Aorta (tissue), 5 donors: ENCODE measurements around the gene PPP2R5C. TPM values are rescaled to one million over a fixed set of nuclear protein-coding genes. Genes with fewer than 3 reads are reported as not detected.

Experiments
- ATAC-seq: fragments of 200-7000 bp; cut with Tn5 transposase; one replicate; pipeline ENCODE4 v1.9.1; 2022; ENCODE audit warnings: moderate library complexity; ENCODE audit not compliant: low FRiP score
- DNase-seq, 2 donors: peaks; one replicate each; pipeline ENCODE4 v3.0.0-alpha.2; 2020
- H3K27ac ChIP-seq, 2 donors: one replicate each; pipeline ENCODE4 v1.5.1; 2013; ENCODE audit warnings: low read length in 2 of 2, mild to moderate bottlenecking in 2 of 2, moderate library complexity in 2 of 2, control low read depth in 1 of 2, inconsistent platforms in 1 of 2, low read depth in 1 of 2
- H3K27me3 ChIP-seq, 2 donors: one replicate each; pipeline ENCODE4 v1.6.1; 2013; ENCODE audit warnings: control low read depth in 1 of 2, low read length in 1 of 2, mild to moderate bottlenecking in 1 of 2, moderate library complexity in 1 of 2; ENCODE audit not compliant: insufficient read depth in 2 of 2, control insufficient read depth in 1 of 2
- H3K36me3 ChIP-seq, 2 donors: one replicate each; pipeline ENCODE4 v1.6.1; 2013; ENCODE audit warnings: control low read depth in 1 of 2, low read length in 1 of 2, mild to moderate bottlenecking in 1 of 2; ENCODE audit not compliant: insufficient read depth in 2 of 2, control insufficient read depth in 1 of 2
- H3K4me1 ChIP-seq, 2 donors: one replicate each; pipeline ENCODE4 v1.6.1; 2013; ENCODE audit warnings: low read length in 2 of 2, control low read depth in 1 of 2, mild to moderate bottlenecking in 1 of 2, moderate library complexity in 1 of 2; ENCODE audit not compliant: insufficient read depth in 2 of 2, control insufficient read depth in 1 of 2
- H3K4me3 ChIP-seq, 2 donors: one replicate each; pipeline ENCODE4 v1.5.1; 2013; ENCODE audit warnings: low read length in 2 of 2, control low read depth in 1 of 2, mild to moderate bottlenecking in 1 of 2
- H3K9me3 ChIP-seq: one replicate; pipeline ENCODE4 v1.6.1; 2013; ENCODE audit warnings: mild to moderate bottlenecking, low read length; ENCODE audit not compliant: control insufficient read depth
- WGBS, 2 donors: extraction: QIAGEN DNeasy Blood & Tissue Kit; methylation state at CpG; one replicate each; pipeline ENCODE4 v1.1.7; 2013; 5-methylcytosine and 5-hydroxymethylcytosine counted together
- intact Hi-C, 2 donors: fragments of 100-400 bp; cut with DNase I; formaldehyde crosslinking; loops; one replicate each; pipeline versions ENCODE4 v1.14.2 to v1.15.0; 2022
- polyA plus RNA-seq, 2 donors: library from polyadenylated mRNA; stranded (reverse); fragments of 200-250 nt; gene quantifications; one replicate each; pipeline ENCODE4 v1.2.3, GENCODE V29; 2013
- total RNA-seq, 2 donors: library from RNA; stranded (reverse); fragmentation: NEBNext Ultra II Directional; extraction: Animal tissue kit (Norgen Biotek cat#: 25700); gene quantifications; one replicate each; pipeline ENCODE4 v1.2.1, GENCODE V29; 2021
- donor health status: healthy with polysubstance abuse.
- donor health status: Bipolar disorder and iron deficiency.
- donor health status: DM: no; HTN: no; CAD: no.
- donor health status: DM: no; HTN: no; CAD: no.
- donor health status: DM: yes; HTN: yes; CAD: no.

The PPP2R5C gene
- total and polyA plus RNA-seq, 4 donors, result 64.0 to 155 (median 115) TPM

DNA sequence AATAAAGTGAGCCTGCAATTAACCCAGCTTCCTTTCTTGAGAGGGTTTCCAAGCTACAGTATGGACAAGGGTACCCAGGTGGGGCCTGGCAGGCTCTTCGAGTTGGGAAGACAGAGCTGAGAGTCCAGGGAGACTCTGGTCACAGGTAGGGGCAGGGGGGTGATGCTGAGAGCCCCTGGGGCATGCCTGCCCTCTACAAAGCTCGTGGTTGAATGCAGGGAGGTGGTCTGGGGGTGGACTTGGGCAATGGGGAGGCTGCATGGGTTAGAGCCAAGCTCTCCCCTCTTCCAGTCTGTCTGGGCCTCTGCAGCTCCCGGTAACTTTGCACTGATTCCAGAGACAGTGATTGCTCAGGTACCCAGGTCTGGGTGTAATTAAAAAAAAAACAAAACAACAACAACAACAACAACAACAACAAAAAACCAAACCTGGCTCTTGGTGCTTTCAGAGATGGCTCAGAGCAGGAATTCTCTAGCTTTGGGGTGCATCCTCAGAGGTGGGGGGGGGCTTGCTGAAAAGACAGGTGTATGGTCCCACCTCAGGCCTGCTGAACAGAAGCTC is 30.8 kb upstream of the PPP2R5C start:
- Histone ChIP-seq H3K4me3 (no peak overlapping the region), H3K27ac (no peak overlapping the region)
- DNase-seq, result no peak

DNA sequence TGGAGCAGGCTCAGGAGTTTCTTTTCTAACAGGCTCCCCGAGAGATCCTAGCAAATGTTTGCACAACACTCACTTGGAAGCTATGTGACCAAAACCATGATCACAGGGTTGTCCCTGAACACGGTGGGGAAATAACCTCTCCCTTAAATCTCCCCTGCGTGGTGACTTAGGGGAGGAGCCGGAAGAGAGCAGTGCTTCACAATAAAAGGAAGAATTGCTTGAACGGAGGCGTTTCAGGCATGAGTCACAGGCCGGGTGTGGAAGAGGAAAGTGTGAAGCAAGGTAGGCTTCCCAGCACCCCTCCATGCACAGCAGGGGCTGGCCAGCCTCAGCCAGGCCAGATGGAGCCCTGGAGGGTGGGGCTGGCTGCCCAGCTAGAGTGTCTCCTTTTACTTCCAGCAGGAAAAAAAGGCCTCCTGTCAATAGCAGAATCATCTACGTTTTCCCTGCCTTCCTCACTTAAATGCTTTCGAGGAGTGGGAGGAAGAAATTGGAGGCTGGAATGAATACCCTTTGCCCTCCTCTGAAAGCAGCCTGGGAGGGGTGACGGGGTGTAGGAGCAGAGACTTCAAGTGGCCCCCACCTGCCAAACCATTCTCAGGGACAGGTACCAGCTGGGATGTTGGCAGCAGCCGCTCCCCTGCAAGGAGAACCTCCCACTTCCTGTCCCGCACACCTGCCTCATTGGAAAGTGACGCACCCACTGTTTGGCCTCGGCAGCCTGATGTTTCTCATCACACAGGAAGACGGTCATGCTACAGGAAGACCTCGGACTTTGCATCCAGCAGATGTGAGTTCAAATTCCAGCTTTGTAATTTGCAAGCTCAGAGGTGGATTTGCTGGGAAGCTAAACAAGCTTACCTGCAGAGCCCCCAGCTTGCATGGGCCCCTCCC is 30.1 kb upstream of the PPP2R5C start:
- no peaks in the 10 kb centered on the region for H3K27me3 ChIP-seq
- H3K9me3 ChIP-seq, result peaks cover 4% of the 10 kb centered on the region
- H3K36me3 ChIP-seq, result no peaks in the 10 kb centered on the region
- H3K4me1 ChIP-seq, result no peaks in the 10 kb centered on the region
- H3K27ac ChIP-seq, result no peak overlapping the region
- peak in 1 of 2 donors; percentile 77 for DNase-seq
- WGBS, 2 donors, result 27 to 30% methylated on average over 16 of the region's 16 CpGs
- intact Hi-C loops, result no loop called here
- no peak overlapping the region for H3K4me3 ChIP-seq
- ATAC-seq, result peak; percentile 76

More for the DNA sequence above, 30.8 kb upstream of the PPP2R5C start:
- Histone ChIP-seq H3K9me3 (peaks cover 4% of the 10 kb centered on the region), H3K36me3 (no peaks in the 10 kb centered on the region), H3K27me3 (no peaks in the 10 kb centered on the region), H3K4me1 (no peaks in the 10 kb centered on the region)
- 64 to 68% methylated on average over 3 of the region's 3 CpGs for WGBS, 2 donors
- no peak for ATAC-seq
- intact Hi-C loops, result no loop called here

DNA sequence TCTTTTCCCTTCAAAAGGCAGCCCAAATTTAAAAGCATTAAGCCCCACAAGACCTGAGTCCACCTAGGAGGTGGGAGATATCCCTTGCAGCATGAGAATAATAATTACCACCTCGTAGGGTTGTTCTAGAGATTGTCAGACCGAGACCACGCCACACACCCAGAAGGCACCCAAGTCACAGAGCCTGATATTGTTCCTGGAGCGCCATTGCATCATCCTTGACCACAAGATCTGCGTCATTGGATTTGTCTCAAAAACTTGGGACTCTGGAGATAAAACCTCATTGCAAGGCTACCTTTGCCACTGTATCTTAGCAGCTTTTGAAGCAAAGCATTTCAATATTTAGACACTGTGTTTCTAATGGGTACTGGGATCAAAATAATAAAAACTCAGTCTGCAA is 29.4 kb upstream of the PPP2R5C start:
- H3K36me3 ChIP-seq, result no peaks in the 10 kb centered on the region
- no peaks in the 10 kb centered on the region for H3K27me3 ChIP-seq
- H3K27ac ChIP-seq, result no peak overlapping the region
- DNase-seq (no peak), ATAC-seq (no peak)
- peaks cover 4% of the 10 kb centered on the region for H3K9me3 ChIP-seq
- WGBS, 2 donors, result 92 to 93% methylated on average over 5 of the region's 5 CpGs
- H3K4me1 ChIP-seq, result no peaks in the 10 kb centered on the region
- H3K4me3 ChIP-seq, result no peak overlapping the region
- intact Hi-C loops, result no loop called here

DNA sequence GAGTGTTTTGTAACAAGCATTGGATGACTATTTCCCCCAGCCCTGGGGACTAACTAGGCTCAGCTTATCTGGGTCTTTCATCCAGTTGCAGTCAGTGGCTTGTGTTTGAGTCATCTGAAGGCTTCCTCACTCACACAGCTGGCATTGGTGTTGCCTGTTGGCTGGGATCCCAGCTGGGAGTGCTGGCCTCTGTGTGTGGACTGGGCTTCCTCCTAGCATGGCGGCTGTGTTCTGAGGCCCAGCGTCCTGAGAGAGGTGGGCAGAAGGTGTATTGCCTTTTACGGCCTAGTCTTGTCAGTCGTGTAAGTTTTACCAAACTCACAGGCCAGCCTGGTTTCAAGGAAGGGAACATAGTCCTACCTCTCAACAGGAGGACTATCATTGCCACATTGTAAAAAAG is 28.3 kb upstream of the PPP2R5C start:
- DNase-seq, result no peak
- intact Hi-C loops, result no loop called here
- H3K4me1 ChIP-seq, result no peaks in the 10 kb centered on the region
- no peak overlapping the region for H3K4me3 ChIP-seq
- no peaks in the 10 kb centered on the region for H3K36me3 ChIP-seq
- no peaks in the 10 kb centered on the region for H3K27me3 ChIP-seq
- H3K27ac ChIP-seq, result no peak overlapping the region
- WGBS, 2 donors, result 90 to 91% methylated on average over 4 of the region's 4 CpGs
- no peak for ATAC-seq
- peaks cover 4% of the 10 kb centered on the region for H3K9me3 ChIP-seq

DNA sequence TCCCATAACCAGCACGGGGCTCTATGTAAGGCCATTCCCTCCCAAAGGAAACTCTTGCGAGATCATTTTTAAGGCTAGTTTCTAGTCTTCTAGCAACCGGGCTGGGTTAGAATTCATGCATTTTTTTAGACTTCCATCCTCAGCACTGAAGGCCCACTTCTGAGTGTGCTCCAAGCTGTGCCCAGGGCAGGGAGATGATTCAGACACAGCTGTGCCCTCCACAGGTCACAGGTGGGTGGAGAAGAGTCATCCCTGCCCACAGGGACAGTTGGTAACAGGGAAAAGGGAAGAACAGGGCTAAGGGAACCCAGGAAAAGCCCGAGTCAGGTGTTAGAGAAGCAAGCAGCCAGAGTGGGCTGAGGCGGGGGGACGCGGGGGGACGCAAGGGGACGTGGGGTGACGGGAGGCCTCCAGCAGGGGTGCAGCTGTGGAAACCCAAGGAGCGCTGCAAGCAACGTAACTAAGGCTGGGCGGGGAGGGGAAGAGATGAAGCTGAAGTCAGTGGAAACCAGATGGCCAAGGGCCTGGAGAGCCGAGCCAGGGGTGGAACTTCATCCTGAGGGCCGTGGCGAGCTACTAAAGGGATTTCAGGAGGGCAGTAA is 27.2 kb upstream of the PPP2R5C start:
- 84 to 86% methylated on average over 16 of the region's 16 CpGs for WGBS, 2 donors
- Histone ChIP-seq H3K27me3 (no peaks in the 10 kb centered on the region), H3K9me3 (peaks cover 4% of the 10 kb centered on the region), H3K36me3 (no peaks in the 10 kb centered on the region), H3K27ac (no peak overlapping the region), H3K4me1 (no peaks in the 10 kb centered on the region), H3K4me3 (no peak overlapping the region)
- intact Hi-C loops, result no loop called here
- DNase-seq (no peak), ATAC-seq (no peak)

DNA sequence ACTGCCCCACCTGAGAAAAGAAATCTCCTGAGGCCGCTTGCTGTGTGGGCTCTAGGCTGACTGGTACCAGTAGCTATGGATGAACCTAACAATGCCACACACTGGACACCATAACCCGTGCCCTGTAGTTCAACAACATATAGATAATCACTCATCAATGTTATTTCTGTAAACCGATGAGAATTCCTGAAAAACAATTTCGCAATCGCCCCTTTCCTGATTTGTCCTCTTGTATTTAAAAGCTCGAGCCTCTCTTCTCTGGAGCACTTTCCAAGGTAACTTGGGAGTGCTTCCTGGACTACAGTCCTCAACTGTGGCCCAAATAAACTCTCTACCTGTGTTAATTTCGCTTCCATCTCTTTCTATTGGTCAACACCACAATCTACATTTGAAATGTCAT is 26.1 kb upstream of the PPP2R5C start:
- DNase-seq (no peak), ATAC-seq (no peak)
- Histone ChIP-seq H3K9me3 (peaks cover 4% of the 10 kb centered on the region), H3K27ac (no peak overlapping the region), H3K4me1 (no peaks in the 10 kb centered on the region), H3K4me3 (no peak overlapping the region), H3K27me3 (no peaks in the 10 kb centered on the region), H3K36me3 (no peaks in the 10 kb centered on the region)
- intact Hi-C loops, result loop anchor here in 1 of 2 donors (1.0 kb wide), 1 partner anchor 17 kb away; no protein-coding TSS in a partner anchor
- 80 to 81% methylated on average over 7 of the region's 7 CpGs for WGBS, 2 donors

DNA sequence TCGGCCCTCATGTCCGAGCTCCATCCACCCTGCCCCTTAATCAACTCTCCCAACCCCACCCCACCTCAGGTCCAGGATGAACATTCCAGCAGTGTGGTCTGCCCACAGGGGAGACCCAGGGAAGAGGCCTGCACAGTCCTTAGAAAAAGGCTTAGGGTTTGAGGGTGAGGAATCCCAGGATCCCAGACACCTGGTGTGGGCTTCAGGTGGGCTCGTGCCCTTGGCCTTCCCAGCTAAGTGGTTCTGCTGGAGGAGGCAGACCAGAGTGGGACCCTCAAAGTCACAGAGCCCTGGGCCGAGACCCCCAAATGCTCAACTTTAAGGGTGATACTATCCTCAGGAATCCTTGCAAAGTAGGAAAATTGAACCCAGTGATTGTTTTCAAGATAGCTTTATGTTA is 25.4 kb upstream of the PPP2R5C start:
- DNase-seq, result no peak
- ATAC-seq, result no peak
- no peaks in the 10 kb centered on the region for H3K36me3 ChIP-seq
- H3K27me3 ChIP-seq, result no peaks in the 10 kb centered on the region
- no peaks in the 10 kb centered on the region for H3K4me1 ChIP-seq
- H3K9me3 ChIP-seq, result peaks cover 7% of the 10 kb centered on the region
- 73 to 83% methylated on average over 4 of the region's 4 CpGs for WGBS, 2 donors
- H3K4me3 ChIP-seq, result no peak overlapping the region
- no peak overlapping the region for H3K27ac ChIP-seq
- intact Hi-C loops, result no loop called here

DNA sequence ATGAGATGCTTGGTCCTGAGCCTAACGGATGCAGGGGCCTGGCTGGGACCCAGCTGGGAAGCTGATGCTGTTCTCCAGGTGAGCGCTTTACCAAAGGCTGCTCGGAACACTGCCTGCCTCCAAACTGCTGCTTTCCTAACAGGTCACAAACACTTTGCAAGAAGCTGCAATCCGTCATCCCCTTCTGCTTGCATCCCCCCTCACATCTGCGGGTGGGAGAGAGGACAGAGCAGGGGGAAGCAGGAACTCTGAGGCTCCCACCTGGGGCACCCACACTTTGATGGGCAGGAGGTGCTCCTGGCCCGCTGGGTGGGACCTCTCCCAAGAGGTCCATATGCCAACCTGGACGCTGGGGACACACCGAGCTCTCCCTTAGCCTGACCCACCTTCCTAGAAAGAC is 24.9 kb upstream of the PPP2R5C start:
- Histone ChIP-seq H3K27ac (no peak overlapping the region), H3K4me1 (no peaks in the 10 kb centered on the region), H3K27me3 (no peaks in the 10 kb centered on the region), H3K9me3 (peaks cover 7% of the 10 kb centered on the region), H3K4me3 (no peak overlapping the region), H3K36me3 (no peaks in the 10 kb centered on the region)
- 77 to 86% methylated on average over 8 of the region's 8 CpGs for WGBS, 2 donors
- intact Hi-C loops, result no loop called here
- DNase-seq (no peak), ATAC-seq (no peak)
